SU-DHL-6 (cell line): Measurements from ENCODE around the gene F8A2.

Experiments
- H2AFZ ChIP-seq: fragments of 200-600 bp; sonication (generic); 2 replicates; pipeline ENCODE4 v1.6.1; 2014; ENCODE audit warnings: low read depth, mild to moderate bottlenecking, moderate library complexity, mixed read lengths, antibody characterized with exemption, low read length; ENCODE audit not compliant: severe bottlenecking
- H3F3A ChIP-seq: fragments of 200-600 bp; shearing (Covaris generic); 2 replicates; pipeline ENCODE4 v1.6.0; 2016; ENCODE audit warnings: antibody characterized with exemption, mild to moderate bottlenecking; ENCODE audit not compliant: insufficient read depth
- H3K27ac ChIP-seq: fragments of 200-600 bp; sonication (generic); 2 replicates; pipeline ENCODE4 v1.5.1; 2016; ENCODE audit warnings: low read depth, mild to moderate bottlenecking, low read length, moderate library complexity, mixed read lengths
- H3K27me3 ChIP-seq: fragments of 200-600 bp; sonication (generic), shearing (Covaris generic); 2 replicates; pipeline ENCODE4 v1.6.0; 2014; ENCODE audit warnings: mild to moderate bottlenecking, low read length
- H3K36me3 ChIP-seq: fragments of 200-600 bp; sonication (generic); 2 replicates; pipeline ENCODE4 v1.6.1; 2014; ENCODE audit warnings: mild to moderate bottlenecking, low read length, mixed read lengths
- H3K4me2 ChIP-seq: fragments of 300-600, 200-600 bp; shearing (Covaris generic), sonication (generic); 2 replicates; pipeline ENCODE4 v1.6.0; 2014; ENCODE audit warnings: low read length, low read depth, mild to moderate bottlenecking; ENCODE audit not compliant: poor library complexity, severe bottlenecking
- H3K4me3 ChIP-seq: fragments of 200-600 bp; sonication (generic); 2 replicates; pipeline ENCODE4 v1.5.1; 2014; ENCODE audit warnings: antibody characterized with exemption, low read length, mild to moderate bottlenecking, mixed read lengths; ENCODE audit not compliant: insufficient read depth, poor library complexity, severe bottlenecking
- H3K79me2 ChIP-seq: fragments of 200-600 bp; sonication (generic); 2 replicates; pipeline ENCODE4 v1.6.1; 2014; ENCODE audit warnings: mild to moderate bottlenecking, low read length, moderate library complexity; ENCODE audit not compliant: insufficient read depth
- H3K9ac ChIP-seq: fragments of 200-600 bp; sonication (generic); 2 replicates; pipeline ENCODE4 v1.7.0; 2014; ENCODE audit warnings: mild to moderate bottlenecking, low read length
- H3K9me2 ChIP-seq: fragments of 200-600 bp; sonication (generic); replicated peaks from 2 replicates; pipeline ENCODE4 v1.6.1; 2014; ENCODE audit warnings: low read length; ENCODE audit not compliant: insufficient read depth
- H3K9me3 ChIP-seq: fragments of 200-600 bp; sonication (generic); 2 replicates; pipeline ENCODE4 v1.6.1; 2014; ENCODE audit warnings: low read length, mixed read lengths; ENCODE audit not compliant: insufficient read depth
- H4K20me1 ChIP-seq: fragments of 200-600 bp; sonication (generic); 2 replicates; pipeline ENCODE4 v1.6.1; 2014; ENCODE audit warnings: low read depth, mild to moderate bottlenecking, antibody characterized with exemption, low read length, moderate library complexity, mixed read lengths
- CTCF ChIP-seq: fragments of 200-600 bp; sonication (generic); IDR thresholded peaks from one replicate; pipeline ENCODE4 v1.5.1; 2017; ENCODE audit warnings: antibody characterized with exemption, mild to moderate bottlenecking, low read length, moderate library complexity; ENCODE audit not compliant: insufficient read depth, poor library complexity, severe bottlenecking
- EZH2phosphoT487 ChIP-seq: fragments of 200-600 bp; sonication (generic), shearing (Covaris generic); conservative IDR thresholded peaks from 2 replicates; pipeline ENCODE4 v1.6.1; 2018; ENCODE audit warnings: mild to moderate bottlenecking, antibody characterized with exemption, low read length, moderate library complexity, mixed read lengths

The F8A2 gene

GRCh38 chrX:155406429-155406828 lies 24.5 kb downstream of the F8A2 start:
- no peak overlapping the region for H2AFZ ChIP-seq
- H3K27ac ChIP-seq, result no peak overlapping the region
- H3K9me2 ChIP-seq, result no peaks in the 10 kb centered on the region
- no peaks in the 10 kb centered on the region for H3F3A ChIP-seq
- no peaks in the 10 kb centered on the region for H4K20me1 ChIP-seq
- H3K9me3 ChIP-seq, result no peaks in the 10 kb centered on the region
- no peaks in the 10 kb centered on the region for H3K79me2 ChIP-seq
- no peaks in the 10 kb centered on the region for H3K27me3 ChIP-seq
- TF ChIP-seq EZH2phosphoT487, result no peak
- no peak for TF ChIP-seq CTCF
- H3K36me3 ChIP-seq, result no peaks in the 10 kb centered on the region
- H3K9ac ChIP-seq, result no peak overlapping the region
- no peak overlapping the region for H3K4me2 ChIP-seq
- H3K4me3 ChIP-seq, result no peak overlapping the region

- Histone ChIP-seq H3K79me2 (no peaks in the 10 kb centered on the region), H4K20me1 (no peaks in the 10 kb centered on the region), H2AFZ (no peak overlapping the region), H3K36me3 (no peaks in the 10 kb centered on the region), H3K27ac (no peak overlapping the region), H3K9me3 (no peaks in the 10 kb centered on the region), H3K27me3 (no peaks in the 10 kb centered on the region), H3K4me2 (no peak overlapping the region), H3K4me3 (no peak overlapping the region), H3K9ac (no peak overlapping the region), H3F3A (no peaks in the 10 kb centered on the region), H3K9me2 (no peaks in the 10 kb centered on the region)
- no peak for TF ChIP-seq EZH2phosphoT487
- no peak for TF ChIP-seq CTCF
These were observed 35.9 kb downstream of the F8A2 start for GRCh38 chrX:155417769-155418168.
